Transverse colon (tissue), 4 donors: ENCODE data around the gene PKP2. TPM values are rescaled to one million over a fixed set of nuclear protein-coding genes. Genes with fewer than 3 reads are reported as not detected.

ENCODE experiments used
- DNase-seq: peaks from one replicate; pipeline ENCODE4 v3.0.0-alpha.2; 2019
- H3K27ac ChIP-seq, 4 donors: fragments of 200-600 bp; sonication (generic); 2 replicates each; pipeline ENCODE4 v1.5.1; 2016 to 2018; ENCODE audit warnings: inconsistent platforms in 4 of 4
- H3K27me3 ChIP-seq: fragments of 200-600 bp; sonication (generic); 2 replicates; pipeline ENCODE4 v1.5.1; 2017; ENCODE audit warnings: inconsistent platforms
- H3K36me3 ChIP-seq, 4 donors: fragments of 200-600 bp; sonication (generic); 2 replicates each; pipeline ENCODE4 v1.5.1; 2017 to 2019; ENCODE audit warnings: inconsistent platforms in 4 of 4
- H3K4me1 ChIP-seq, 4 donors: fragments of 200-600 bp; sonication (generic); 2 replicates each; pipeline ENCODE4 v1.5.1; 2017 to 2020; ENCODE audit warnings: inconsistent platforms in 4 of 4
- H3K4me3 ChIP-seq, 4 donors: fragments of 200-600 bp; sonication (generic); 1 replicate in 1 of 4; 2 replicates in 3 of 4; pipeline versions ENCODE4 v1.5.1 to v1.6.1; 2017 to 2019; ENCODE audit warnings: inconsistent platforms in 4 of 4
- H3K9me3 ChIP-seq, 2 donors: fragments of 200-600 bp; sonication (generic); 2 replicates each; pipeline ENCODE4 v1.5.1; 2017 to 2019; ENCODE audit warnings: inconsistent platforms in 2 of 2
- EP300 ChIP-seq: sonication (generic); formaldehyde crosslinking; IDR thresholded peaks from one replicate; pipeline ENCODE4 v1.6.1; 2017; ENCODE audit warnings: antibody characterized with exemption, low read depth
- POLR2A ChIP-seq: fragments of 450-650 bp; IDR thresholded peaks from one replicate; pipeline ENCODE4 v1.6.1; 2016; ENCODE audit warnings: antibody characterized with exemption, mild to moderate bottlenecking, moderate library complexity
- POLR2AphosphoS5 ChIP-seq, 3 donors: sonication (generic); formaldehyde crosslinking; IDR thresholded peaks; one replicate each; pipeline ENCODE4 v1.6.1; 2016; ENCODE audit warnings: antibody characterized with exemption in 3 of 3
- WGBS, 2 donors: methylation state at CpG; one replicate each; pipeline ENCODE4 v1.1.5; 2018; ENCODE audit warnings: low coverage in 1 of 2; 5-methylcytosine and 5-hydroxymethylcytosine counted together
- in situ Hi-C, 4 donors: fragments of 200-750 bp; cut with MboI; loops; one replicate each; pipeline versions ENCODE4 v1.15.0 to v1.15.1; 2017; ENCODE audit warnings: low sequenced_read_pairs in 3 of 4, low pct_ligation_motif_present in 1 of 4, low pct_unique_long_range_greater_than_20kb in 1 of 4
- intact Hi-C: fragments of 100-400 bp; cut with DNase I; formaldehyde crosslinking; loops from one replicate; pipeline ENCODE4 v1.15.1; 2023; ENCODE audit warnings: low total_unique reads
- total RNA-seq, 4 donors: library from RNA; depleted of rRNA; stranded (reverse); fragments of >200 nt; gene quantifications; one replicate each; pipeline ENCODE4 v1.1.0, GENCODE V29; 2016
- TF ChIP-seq, protein P1 (sequence below), 5 experiments: fragments of 200-600 bp in 3 of 5; fragments of 450-650 bp in 2 of 5; sonication (generic) in 3 of 5; IDR thresholded peaks; 1 replicate in 2 of 5; 2 replicates in 3 of 5; pipeline ENCODE4 v1.5.1; 2016 to 2017; ENCODE audit warnings: antibody characterized with exemption in 5 of 5, inconsistent platforms in 3 of 5, mild to moderate bottlenecking in 2 of 5, moderate library complexity in 1 of 5

Gene PKP2
- total RNA-seq, 4 donors from 2014 or later, result 92.0 to 253 (median 108) TPM

DNA sequence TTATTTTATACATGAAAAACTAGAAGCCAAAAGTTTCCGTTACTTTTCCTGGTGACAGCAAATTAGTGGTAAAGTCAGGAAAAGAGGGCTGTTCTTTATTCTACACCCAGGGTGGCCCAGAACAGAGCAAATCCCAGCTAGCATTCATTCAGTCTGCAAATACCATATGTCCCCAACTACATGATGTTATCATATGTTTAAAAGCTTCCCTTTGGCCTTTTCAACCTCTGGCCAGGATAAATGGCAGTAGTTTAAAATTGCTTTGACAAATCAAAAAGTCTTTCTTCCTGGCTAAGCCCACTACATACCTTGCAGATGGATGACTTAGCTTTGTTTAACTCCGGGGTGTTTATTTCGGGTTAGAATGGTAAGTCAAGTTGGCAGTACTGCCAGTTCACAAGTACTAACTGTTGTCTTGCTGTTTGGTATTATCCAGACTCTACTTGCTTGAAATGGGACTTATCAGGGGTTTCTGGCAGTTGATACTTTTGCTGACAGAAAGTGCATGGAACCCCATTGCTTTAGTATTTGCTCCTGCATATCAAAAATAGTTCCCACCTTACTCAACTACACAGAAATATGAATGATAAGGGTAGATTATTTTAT, 69.7 kb downstream of the PKP2 start:
- no peak for DNase-seq
- intact Hi-C loops, result no loop called here
- no peak overlapping the region for H3K4me3 ChIP-seq
- no peaks in the 10 kb centered on the region for H3K9me3 ChIP-seq
- peaks cover 0 to 10% (median 0%) of the 10 kb centered on the region in 4 donors for H3K36me3 ChIP-seq
- WGBS, 2 donors, result 68 to 71% methylated on average over 3 of the region's 3 CpGs
- H3K4me1 ChIP-seq, result no peaks in the 10 kb centered on the region
- no peaks in the 10 kb centered on the region for H3K27me3 ChIP-seq
- H3K27ac ChIP-seq, result no peak overlapping the region
- TF ChIP-seq, protein P1, sequence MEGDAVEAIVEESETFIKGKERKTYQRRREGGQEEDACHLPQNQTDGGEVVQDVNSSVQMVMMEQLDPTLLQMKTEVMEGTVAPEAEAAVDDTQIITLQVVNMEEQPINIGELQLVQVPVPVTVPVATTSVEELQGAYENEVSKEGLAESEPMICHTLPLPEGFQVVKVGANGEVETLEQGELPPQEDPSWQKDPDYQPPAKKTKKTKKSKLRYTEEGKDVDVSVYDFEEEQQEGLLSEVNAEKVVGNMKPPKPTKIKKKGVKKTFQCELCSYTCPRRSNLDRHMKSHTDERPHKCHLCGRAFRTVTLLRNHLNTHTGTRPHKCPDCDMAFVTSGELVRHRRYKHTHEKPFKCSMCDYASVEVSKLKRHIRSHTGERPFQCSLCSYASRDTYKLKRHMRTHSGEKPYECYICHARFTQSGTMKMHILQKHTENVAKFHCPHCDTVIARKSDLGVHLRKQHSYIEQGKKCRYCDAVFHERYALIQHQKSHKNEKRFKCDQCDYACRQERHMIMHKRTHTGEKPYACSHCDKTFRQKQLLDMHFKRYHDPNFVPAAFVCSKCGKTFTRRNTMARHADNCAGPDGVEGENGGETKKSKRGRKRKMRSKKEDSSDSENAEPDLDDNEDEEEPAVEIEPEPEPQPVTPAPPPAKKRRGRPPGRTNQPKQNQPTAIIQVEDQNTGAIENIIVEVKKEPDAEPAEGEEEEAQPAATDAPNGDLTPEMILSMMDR (IDR thresholded peaks at IDR 0.05), result no peak
- TF ChIP-seq POLR2AphosphoS5 (IDR thresholded peaks at IDR 0.05) (no peak), POLR2A (no peak), EP300 (no peak)
- in situ Hi-C loops, result no loop called here

DNA sequence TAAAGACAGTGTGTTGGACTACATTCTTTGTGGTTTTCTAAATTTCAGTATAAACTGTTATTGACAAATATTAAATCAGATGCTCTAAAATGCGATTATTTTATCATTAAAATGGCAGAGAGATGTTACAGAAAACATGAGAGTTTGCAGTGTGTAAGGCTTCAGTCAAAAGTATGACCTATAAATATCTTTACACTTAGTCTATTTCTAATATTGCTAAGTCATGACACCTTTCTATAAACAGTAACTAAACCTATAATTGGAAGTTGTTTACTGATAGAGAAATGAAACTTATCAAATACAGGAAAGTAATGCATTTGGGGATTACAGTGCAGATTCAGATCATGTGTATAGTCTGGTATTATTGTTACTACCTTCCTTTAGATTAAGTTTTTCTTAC, 72.0 kb downstream of the PKP2 start:
- no peaks in the 10 kb centered on the region for H3K4me1 ChIP-seq
- no peak overlapping the region for H3K27ac ChIP-seq
- H3K9me3 ChIP-seq, result no peaks in the 10 kb centered on the region
- no peak overlapping the region for H3K4me3 ChIP-seq
- H3K36me3 ChIP-seq, result peaks cover 0 to 15% (median 3%) of the 10 kb centered on the region in 4 donors
- WGBS, 2 donors, result 88 to 91% methylated on average over 1 of the region's 1 CpG
- in situ Hi-C loops (no loop called here), intact Hi-C loops (no loop called here)
- H3K27me3 ChIP-seq, result no peaks in the 10 kb centered on the region
- no peak for DNase-seq
- TF ChIP-seq POLR2AphosphoS5 (IDR thresholded peaks at IDR 0.05) (no peak), EP300 (no peak), POLR2A (no peak)
- TF ChIP-seq, protein P1 (IDR thresholded peaks at IDR 0.05), result no peak

DNA sequence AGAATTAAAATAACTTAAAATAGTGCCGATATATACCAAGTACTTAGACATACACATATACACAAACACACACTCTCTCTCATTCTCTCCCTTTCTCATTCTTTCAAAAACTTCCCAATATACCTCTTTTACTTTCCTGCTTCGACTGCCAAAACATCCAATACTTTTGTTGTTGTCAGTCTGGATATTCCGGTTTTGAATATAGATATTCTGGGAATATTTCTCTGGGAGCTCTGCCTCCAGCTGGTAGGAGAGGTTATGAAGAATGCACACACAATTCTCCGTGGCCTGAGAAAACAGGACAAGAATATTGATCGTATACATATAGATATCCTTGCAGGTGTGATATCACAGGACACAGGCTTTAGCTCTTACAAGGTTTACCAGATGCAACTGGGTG, 74.2 kb downstream of the PKP2 start:
- H3K4me3 ChIP-seq, result no peak overlapping the region
- H3K4me1 ChIP-seq, result no peaks in the 10 kb centered on the region
- H3K27ac ChIP-seq, result no peak overlapping the region
- H3K27me3 ChIP-seq, result no peaks in the 10 kb centered on the region
- WGBS, 2 donors, result 69 to 79% methylated on average over 5 of the region's 5 CpGs
- in situ Hi-C loops, result no loop called here
- peaks cover 0 to 20% (median 3%) of the 10 kb centered on the region in 4 donors for H3K36me3 ChIP-seq
- no peak for TF ChIP-seq EP300
- no peak for TF ChIP-seq POLR2AphosphoS5 (IDR thresholded peaks at IDR 0.05)
- TF ChIP-seq POLR2A, result no peak
- TF ChIP-seq, protein P1 (IDR thresholded peaks at IDR 0.05), result no peak
- DNase-seq, result no peak
- no peaks in the 10 kb centered on the region for H3K9me3 ChIP-seq
- intact Hi-C loops, result no loop called here

DNA sequence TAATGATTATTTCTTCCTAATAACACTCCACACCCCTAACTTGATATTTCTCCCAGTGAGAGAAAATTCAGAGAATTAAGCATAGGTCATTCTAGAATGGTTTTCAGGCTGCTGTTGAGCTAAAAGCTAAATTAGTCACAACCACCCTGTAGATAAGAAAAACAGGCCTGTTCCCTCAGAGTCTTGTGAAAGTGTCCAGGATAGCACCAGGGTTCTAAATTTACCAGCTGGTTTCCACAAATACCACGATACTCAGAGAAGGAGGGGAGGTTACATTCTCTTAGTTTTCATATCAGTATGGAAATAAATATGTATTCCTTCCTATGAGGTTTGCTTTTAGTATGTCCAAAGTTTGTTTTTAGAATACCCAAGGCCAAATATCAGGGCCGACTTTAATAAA, 74.9 kb downstream of the PKP2 start:
- TF ChIP-seq, protein P1 (IDR thresholded peaks at IDR 0.05), result no peak
- no peak for TF ChIP-seq POLR2AphosphoS5 (IDR thresholded peaks at IDR 0.05)
- no peak for TF ChIP-seq POLR2A
- TF ChIP-seq EP300, result no peak
- WGBS, 2 donors, result 58 to 64% methylated on average over 2 of the region's 2 CpGs
- in situ Hi-C loops, result no loop called here
- Histone ChIP-seq H3K36me3 (peaks cover 0 to 20% (median 3%) of the 10 kb centered on the region in 4 donors), H3K27me3 (no peaks in the 10 kb centered on the region), H3K4me3 (no peak overlapping the region), H3K4me1 (no peaks in the 10 kb centered on the region), H3K9me3 (no peaks in the 10 kb centered on the region), H3K27ac (no peak overlapping the region)
- DNase-seq, result no peak
- intact Hi-C loops, result no loop called here
